ENCODE measurements around the gene TMEM170B.

GRCh38 chr6:11522812-11523605, 14.5 kb upstream of the TMEM170B start:
- TF ChIP-seq CTCF (optimal IDR thresholded peaks at IDR 0.05 in 1 of 3, IDR thresholded peaks at IDR 0.05 in 1 of 3, conservative IDR thresholded peaks at IDR 0.05 in 1 of 3; ENCODE audit: extremely low read depth in 1 of 3, insufficient read depth in 2 of 3, low read length in 3 of 3) (no peak), EZH2 (IDR thresholded peaks at IDR 0.05; ENCODE audit: low read length) (no peak)
